Activated CD8-positive, alpha-beta memory T cell treated with anti-CD3 and anti-CD28 coated beads for 24 hours (primary cell): ENCODE data around the gene INPP1.

Experiments
- DNase-seq: peaks from one replicate; pipeline ENCODE4 v3.0.0-alpha.2; 2020

INPP1 gene

DNA sequence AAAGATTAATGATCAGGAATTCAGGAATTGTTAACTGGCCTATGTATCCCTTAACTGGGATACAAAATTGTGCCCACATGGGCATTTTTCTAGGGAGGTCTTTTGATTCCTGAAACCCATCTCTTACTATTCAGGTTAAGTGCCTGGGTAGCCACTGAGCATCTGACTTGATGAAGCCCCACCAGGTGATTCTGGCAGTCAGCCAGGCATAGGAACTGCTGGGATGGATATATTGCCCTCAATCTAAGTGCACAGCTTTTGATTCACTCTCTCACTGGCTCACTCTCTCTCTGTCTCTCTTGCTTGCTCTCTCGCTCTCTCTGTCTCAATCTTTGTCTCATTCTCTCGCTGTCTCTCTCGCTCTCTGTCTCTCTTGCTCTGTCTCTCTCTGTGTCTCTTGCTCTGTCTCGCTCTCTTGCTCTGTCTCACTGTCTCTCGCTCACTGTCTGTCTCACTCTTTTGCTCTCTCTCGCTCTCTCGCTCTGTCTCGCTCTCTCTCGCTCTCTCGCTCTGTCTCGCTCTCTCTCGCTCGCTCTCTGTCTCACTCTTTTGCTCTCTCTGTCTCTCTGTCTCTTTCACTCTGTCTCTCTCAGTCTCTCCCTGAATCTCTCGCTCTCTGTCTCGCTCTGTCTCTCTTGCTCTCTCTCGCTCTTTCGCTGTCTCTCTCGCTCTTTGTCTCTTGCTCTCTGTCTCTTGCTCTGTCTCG, 22.3 kb downstream of the INPP1 start:
- no peak for DNase-seq

DNA sequence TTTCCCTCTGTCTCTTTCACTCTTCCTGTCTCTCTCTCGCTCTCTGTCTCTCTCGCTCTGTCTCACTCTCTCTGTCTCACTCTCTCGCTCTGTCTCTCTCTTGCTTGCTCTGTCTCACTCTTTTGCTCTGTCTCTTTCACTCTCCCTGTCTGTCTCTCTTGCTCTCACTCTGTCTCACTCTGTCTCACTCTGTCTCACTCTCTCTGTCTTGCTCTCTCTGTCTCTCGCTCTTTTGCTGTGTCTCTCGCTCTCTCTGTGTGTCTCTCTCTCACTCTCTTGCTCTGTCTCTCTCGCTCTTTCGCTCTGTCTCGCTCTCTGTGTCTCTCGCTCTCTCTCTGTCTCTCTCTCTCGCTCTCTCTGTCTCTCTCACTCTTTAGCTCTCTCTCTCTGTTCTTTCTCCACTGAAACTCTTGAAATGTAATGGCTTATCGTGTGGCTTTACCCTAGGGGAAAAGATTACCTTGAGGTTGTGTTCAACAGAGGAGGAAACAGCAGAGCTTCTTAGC, 22.9 kb downstream of the INPP1 start:
- no peak for DNase-seq

- no peak for DNase-seq
Measured at GRCh38 chr2:190367091-190367490, 23.7 kb downstream of the INPP1 start.

GRCh38 chr2:190369635-190370034, 26.2 kb downstream of the INPP1 start:
- DNase-seq: no peak

DNA sequence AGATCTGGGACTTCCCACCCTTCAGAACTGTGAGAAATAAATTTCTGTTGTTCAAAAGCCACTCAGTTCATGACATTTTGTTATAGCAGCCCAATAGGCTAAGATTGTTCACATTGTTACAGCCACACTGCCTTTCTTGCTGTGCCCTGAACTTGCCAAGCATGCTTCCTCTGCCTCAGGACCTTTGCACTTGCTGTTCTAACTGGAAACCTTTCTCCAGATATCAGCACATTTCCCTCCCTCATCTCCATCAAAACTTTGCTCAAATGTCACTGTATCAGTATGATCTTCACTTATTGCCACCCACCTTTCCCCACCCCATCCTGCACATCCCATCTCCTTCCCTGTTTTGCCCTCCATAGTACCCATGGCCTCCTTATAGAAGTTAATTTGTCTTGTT, 32.7 kb downstream of the INPP1 start:
- no peak for DNase-seq

- no peak for DNase-seq
Measured at GRCh38 chr2:190376591-190377245, 33.3 kb downstream of the INPP1 start.

- no peak for DNase-seq
Measured at GRCh38 chr2:190378880-190379237, 35.5 kb downstream of the INPP1 start.

DNA sequence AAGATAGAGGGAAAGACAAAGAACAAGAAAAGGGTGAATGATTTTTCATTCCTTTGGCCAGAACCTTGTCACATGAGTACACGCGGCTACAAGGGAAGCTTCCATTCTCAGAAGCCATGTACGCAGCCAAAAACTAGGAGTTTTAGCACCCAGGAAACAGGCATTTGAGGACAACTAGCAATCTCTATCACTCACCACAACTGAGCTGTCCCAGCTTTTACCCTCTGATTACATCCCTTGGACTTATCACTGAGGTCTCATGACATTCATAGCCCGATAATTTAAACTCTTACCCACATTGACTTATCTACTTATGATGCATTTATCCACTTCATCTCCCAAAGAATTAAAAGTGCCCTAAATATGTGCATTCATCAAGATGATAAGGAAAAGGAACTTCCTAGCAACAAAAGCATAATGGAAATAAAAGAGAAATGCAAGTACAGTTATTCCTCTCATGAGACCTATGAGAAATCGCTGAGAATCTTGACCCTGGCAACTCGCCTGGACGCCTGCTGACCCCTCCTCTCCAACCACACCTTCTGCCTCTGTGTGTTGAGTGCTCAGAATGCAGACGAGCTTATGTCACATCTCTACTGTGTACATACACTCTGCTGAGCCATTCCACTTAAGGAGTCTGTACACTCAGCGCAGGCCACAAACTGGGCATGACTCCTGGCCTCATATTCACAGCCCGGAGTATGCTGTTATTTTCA, 36.0 kb downstream of the INPP1 start:
- DNase-seq: no peak

GRCh38 chr2:190380962-190381412, 37.6 kb downstream of the INPP1 start:
- no peak for DNase-seq

DNA sequence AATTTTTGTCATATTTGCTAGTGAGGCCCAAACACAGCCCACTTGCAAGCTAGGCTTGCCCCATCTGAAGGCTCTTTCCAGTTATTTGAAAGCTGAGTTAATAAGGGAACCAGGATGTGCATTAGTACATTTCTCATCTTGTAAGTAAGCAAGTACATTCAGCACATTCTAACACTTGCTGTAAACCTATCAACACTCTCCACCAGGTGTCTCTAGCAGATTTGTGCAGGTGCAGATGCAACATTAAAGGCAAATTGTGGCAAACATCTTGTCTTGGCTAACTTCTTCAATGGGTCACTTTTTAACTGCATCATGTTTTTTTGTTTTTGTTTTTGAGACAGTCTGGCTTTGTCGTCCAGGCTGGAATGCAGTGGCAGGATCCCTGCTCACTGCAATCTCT, 39.5 kb downstream of the INPP1 start:
- DNase-seq: no peak

DNA sequence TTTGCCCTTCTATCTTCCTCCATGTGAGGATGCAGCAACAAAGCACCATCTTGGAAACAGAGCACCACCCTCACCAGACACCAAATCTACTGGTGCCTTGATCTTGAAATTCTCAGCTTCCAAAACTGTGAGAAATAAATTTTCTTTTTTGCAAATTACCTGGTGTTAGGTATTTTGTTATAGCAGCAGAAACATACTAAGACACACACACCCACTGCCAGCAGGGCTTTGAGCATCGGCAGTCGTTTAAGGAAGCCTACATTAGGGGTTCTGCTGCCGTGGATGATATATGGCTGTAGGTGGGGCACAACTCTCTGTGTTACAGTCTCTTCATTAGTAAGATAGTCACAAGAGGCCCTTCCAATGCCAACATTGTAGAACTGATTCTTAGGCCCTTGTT, 44.0 kb downstream of the INPP1 start:
- DNase-seq: no peak

GRCh38 chr2:190396271-190396670, 52.9 kb downstream of the INPP1 start:
- DNase-seq: no peak

GRCh38 chr2:190402986-190403603, 59.7 kb downstream of the INPP1 start:
- DNase-seq: no peak

DNA sequence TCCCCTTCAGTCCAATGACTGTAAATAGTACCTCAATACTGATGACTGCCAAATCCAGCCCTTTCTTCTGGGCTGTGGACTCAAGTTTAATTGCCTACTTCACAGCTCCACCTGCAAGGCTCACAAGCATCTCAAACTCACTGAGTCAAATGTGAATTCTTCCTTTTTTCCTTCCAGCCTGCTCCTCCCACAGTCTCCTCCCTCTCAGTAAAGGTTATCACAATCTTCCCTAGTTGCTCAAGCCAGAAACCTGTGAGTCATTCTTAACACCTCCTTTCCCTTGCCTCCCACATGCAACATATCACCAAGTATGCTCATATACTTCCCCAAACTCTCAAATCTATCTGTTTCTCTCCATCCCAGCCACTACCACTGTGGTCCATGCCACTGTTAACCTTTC, 61.1 kb downstream of the INPP1 start:
- DNase-seq: no peak

DNA sequence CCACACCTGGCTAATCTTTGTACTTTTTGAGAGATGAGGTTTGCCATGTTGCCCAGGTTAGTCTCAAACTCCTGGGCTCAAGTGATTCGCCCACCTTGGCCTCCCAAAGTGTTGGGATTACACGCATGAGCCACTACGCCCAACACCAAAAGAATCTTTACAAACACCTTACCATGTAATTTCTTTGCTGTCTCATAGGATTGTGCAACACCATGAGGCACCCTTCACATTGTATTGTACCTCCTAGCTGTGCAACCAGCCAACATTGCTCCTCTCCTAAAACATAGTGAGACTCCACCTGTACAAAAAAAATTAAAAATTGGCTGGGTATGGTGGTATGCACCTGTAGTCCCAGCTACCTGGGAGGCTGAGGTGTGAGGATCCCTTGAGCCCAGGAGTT, 61.7 kb downstream of the INPP1 start:
- DNase-seq: no peak

DNA sequence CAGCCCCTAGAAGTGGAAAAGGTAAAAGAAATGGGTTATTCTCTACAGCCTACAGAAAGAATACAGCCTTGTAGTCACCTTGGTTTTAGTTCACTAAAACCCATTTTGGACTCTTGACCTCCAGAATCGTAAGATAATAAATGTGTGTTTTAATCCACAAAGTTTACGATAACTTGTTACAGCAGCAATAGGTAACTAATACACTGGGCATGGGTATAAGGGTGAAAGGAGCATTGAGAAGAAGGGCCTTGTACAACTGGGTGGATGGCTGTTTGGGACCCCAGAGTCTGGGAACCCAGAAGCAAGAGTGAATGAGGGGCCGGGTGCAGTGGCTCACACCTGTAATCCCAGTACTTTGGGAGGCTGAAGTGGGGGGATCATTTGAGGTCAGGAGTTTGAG, 62.6 kb downstream of the INPP1 start:
- DNase-seq: no peak

- DNase-seq: no peak
Measured at GRCh38 chr2:190406805-190407204, 63.4 kb downstream of the INPP1 start.

DNA sequence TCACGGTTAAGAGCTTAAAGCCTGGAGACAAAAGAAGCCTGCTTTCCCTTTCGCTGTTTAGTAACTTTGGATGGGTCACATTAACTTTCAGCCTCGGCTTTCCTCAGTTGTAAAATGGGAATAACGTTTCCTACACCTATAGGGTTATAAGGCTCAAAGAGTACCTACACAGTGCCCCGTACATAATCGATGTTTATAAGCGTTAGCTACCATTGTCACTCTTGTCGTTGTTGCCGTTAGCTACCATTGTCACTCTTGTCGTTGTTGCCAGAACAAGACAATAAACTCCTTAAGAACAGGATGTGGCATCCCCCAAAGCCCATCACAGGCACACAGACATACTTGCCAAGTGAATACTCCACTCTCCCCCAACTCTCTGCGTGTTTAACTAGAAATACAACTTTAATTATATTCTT, 63.9 kb downstream of the INPP1 start:
- DNase-seq: no peak

DNA sequence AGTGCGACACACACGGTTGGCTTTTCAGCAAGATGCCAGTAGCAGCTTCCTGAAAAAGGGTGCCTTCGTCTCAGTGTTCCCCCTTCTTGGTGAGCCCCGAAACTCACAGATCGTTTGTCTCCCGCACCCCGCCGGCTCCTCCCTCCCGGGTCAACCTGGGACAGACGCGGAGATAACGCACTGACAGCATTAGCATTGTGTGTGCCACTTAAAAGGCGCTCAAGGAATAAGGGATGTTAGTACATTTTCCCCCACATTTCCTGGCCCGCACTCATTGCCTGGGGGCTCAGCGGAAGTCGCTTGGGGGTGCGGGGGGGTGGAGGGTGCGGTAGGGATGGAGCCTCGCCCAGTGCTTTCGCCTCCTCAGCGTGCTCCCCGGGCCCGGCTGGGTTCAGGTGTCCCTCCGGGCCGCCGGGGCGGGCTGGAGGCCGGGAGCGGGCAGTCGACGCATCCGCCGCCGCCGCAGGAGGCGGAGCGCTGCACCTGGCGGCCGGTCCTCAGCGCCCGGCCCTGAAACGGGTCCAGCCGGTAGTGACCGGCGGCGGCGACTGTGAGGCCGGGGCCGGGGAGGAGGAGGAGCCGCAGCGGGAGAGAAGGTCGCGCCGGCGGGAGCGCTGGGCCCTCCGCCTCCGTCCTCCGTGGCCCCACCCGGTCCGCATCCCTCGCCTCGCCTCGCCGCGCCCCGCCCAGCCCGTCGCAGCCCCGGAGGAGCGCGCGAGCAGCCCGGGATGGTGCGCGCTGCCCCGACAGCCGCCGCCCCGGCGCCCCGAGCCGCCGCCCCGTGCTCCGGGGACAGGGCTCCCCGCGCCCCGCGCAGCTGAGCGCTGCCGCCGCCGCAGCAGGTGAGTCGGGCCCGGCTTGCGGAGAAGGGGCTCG, 64.5 kb downstream of the INPP1 start, which contains the start of gene MFSD6:
TSS of gene MFSD6 (plus strand) at position 694 of the 876 bp plus-strand sequence. CDS start 27,675 bp downstream, outside the sequence.
- peak; percentile 87 for DNase-seq

DNA sequence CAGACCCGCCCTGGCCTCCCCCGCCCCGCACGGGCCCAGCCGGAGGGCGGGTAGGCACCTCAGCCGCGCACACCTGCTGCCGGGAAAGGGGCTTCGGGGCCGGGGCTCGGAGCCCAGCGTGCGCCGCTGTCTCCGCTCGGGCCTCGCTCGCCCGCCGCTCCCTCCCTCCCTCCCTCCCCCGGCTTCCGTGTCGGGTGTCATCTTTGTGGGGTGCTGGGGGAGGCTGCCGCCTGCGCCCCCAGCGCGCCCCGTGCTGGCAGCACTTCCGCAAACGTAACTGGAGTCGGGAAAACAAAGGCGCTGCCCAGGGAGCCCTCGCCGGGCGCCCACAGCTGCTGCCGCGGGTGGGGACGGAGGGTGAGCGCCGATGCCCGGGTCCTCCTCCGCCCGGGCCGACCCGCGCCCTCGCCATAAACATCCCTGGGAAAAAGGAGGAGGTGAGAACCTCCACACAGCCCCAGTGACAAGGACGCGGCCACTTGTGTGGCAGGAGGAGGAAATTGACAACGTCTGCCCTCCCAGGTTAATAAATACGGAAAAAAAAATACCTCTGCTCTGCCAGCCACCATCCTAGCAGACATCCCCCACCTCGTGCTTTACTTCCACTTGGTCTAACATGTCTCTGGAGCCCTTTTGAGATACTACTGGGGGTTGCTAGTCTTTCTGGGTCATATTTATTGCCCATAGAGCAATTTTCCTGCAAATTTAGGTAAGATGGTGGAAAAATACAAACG, 65.3 kb downstream of the INPP1 start:
- no peak for DNase-seq

GRCh38 chr2:190409616-190410015, 66.2 kb downstream of the INPP1 start:
- no peak for DNase-seq

DNA sequence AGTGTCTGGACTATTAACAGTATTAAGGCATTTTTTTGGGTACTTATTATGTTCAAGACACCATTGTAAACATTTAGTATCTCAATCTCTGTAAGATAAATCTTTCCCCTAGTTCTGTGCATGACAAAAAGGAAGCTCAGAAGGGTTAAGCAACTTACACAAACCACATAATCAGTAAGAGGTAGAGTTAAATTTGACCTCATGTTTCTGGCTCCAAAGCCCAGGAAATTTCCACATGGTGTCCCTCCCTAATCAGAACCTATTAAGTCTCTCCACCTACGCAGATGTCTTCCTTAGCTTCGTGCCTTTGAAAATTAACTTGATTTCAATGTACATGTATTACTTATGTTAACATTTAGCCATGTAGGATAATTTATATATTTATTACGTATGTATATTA, 66.8 kb downstream of the INPP1 start:
- no peak for DNase-seq
